AG04449 (cell line): ENCODE data around the gene TBC1D19.

Experiments
- CTCF ChIA-PET: fragments of 350-600 bp; formaldehyde crosslinking; extraction: SDS; loops from one replicate; lab custom pipeline; 2021; ENCODE audit warnings: antibody characterized with exemption; lab: Yijun Ruan, JAX
- POLR2A ChIA-PET: fragments of 400-600, 350-600 bp; formaldehyde crosslinking; extraction: SDS; loops from one replicate; lab custom pipeline; 2020; ENCODE audit warnings: antibody characterized with exemption, inconsistent platforms; lab: Yijun Ruan, JAX
- DNase-seq: peaks from one replicate; pipeline ENCODE4 v3.0.0-alpha.2; 2010; ENCODE audit warnings: low read depth, low spot score
- H3K4me3 ChIP-seq: 2 replicates; pipeline ENCODE4 v1.5.1; 2011; ENCODE audit warnings: low read depth, mild to moderate bottlenecking, control low read depth, low read length
- CTCF ChIP-seq: IDR thresholded peaks from one replicate; pipeline ENCODE4 v1.5.1; 2011; ENCODE audit warnings: mild to moderate bottlenecking, moderate library complexity, low read length, control low read depth, inconsistent platforms; ENCODE audit not compliant: insufficient read depth; ENCODE audit errors: missing control alignments

The TBC1D19 gene

GRCh38 chr4:26779224-26779623 lies 195.3 kb downstream of the TBC1D19 start:
- H3K4me3 ChIP-seq = no peak overlapping the region
- CTCF ChIA-PET = interaction anchor here (0.9 to 1.5 kb wide), 3 partner anchors 11 to 321 kb away, joined by 3 to 4 read pairs (median 3); no protein-coding TSS in a partner anchor
- POLR2A ChIA-PET = no interaction called here
- DNase-seq = no peak
- TF ChIP-seq CTCF = no peak

- H3K4me3 ChIP-seq = no peak overlapping the region
- TF ChIP-seq CTCF = no peak
- ChIA-PET CTCF (interaction anchor here (0.9 to 1.5 kb wide), 3 partner anchors 10 to 321 kb away, joined by 3 to 4 read pairs (median 3); no protein-coding TSS in a partner anchor), POLR2A (no interaction called here)
- DNase-seq = no peak
Observed at GRCh38 chr4:26779674-26780073, 195.8 kb downstream of the TBC1D19 start.

- CTCF ChIA-PET = interaction anchor here (1.5 kb wide), 1 partner anchor 322 kb away, joined by 4 read pairs; no protein-coding TSS in a partner anchor
- H3K4me3 ChIP-seq = no peak overlapping the region
- POLR2A ChIA-PET = no interaction called here
- no peak for TF ChIP-seq CTCF
- DNase-seq = no peak
Observed at GRCh38 chr4:26780539-26780938, 196.7 kb downstream of the TBC1D19 start.

GRCh38 chr4:26782168-26782829 lies 198.4 kb downstream of the TBC1D19 start:
- no peak for TF ChIP-seq CTCF
- DNase-seq = no peak
- POLR2A ChIA-PET = no interaction called here
- CTCF ChIA-PET = interaction anchor here (1.0 kb wide), 1 partner anchor 17 kb away, joined by 3 read pairs; no protein-coding TSS in a partner anchor
- H3K4me3 ChIP-seq = no peak overlapping the region

GRCh38 chr4:26782830-26783202 lies 198.9 kb downstream of the TBC1D19 start:
- POLR2A ChIA-PET = no interaction called here

More at GRCh38 chr4:26782830-26783202, 198.9 kb downstream of the TBC1D19 start:
- CTCF ChIA-PET = interaction anchor here (1.0 kb wide), 1 partner anchor 16 kb away, joined by 3 read pairs; no protein-coding TSS in a partner anchor
- no peak for TF ChIP-seq CTCF
- no peak overlapping the region for H3K4me3 ChIP-seq
- no peak for DNase-seq
